ENCODE results near the gene RBM17.

RBM17 gene

GRCh38 chr10:6108631-6109443 is 20.0 kb downstream of the RBM17 start:
- no peaks in the 10 kb centered on the region for H3K9me3 Mint-ChIP-seq
- peaks cover 77% of the 10 kb centered on the region for H3K36me3 Mint-ChIP-seq (ENCODE audit: low read depth)
- peaks cover 10% of the 10 kb centered on the region for H3K4me1 Mint-ChIP-seq
- no peak overlapping the region for H3K27ac Mint-ChIP-seq
- no peaks in the 10 kb centered on the region for H3K27me3 Mint-ChIP-seq (ENCODE audit: low read depth)
- peak; percentile 73 to 77 (median 74) for TF ChIP-seq CTCF (IDR thresholded peaks at IDR 0.05; ENCODE audit: unreplicated experiment in 3 of 3)
- no peak overlapping the region for H3K4me3 Mint-ChIP-seq

- peaks cover 77% of the 10 kb centered on the region for H3K36me3 Mint-ChIP-seq (ENCODE audit: low read depth)
- TF ChIP-seq CTCF (IDR thresholded peaks at IDR 0.05; ENCODE audit: unreplicated experiment in 3 of 3): no peak
- H3K4me1 Mint-ChIP-seq: peaks cover 13% of the 10 kb centered on the region
- no peaks in the 10 kb centered on the region for H3K9me3 Mint-ChIP-seq
- no peak overlapping the region for H3K4me3 Mint-ChIP-seq
- H3K27ac Mint-ChIP-seq: no peak overlapping the region
- no peaks in the 10 kb centered on the region for H3K27me3 Mint-ChIP-seq (ENCODE audit: low read depth)
Measured at GRCh38 chr10:6109444-6109775, 20.6 kb downstream of the RBM17 start.

GRCh38 chr10:6110136-6110535 is 21.3 kb downstream of the RBM17 start:
- H3K9me3 Mint-ChIP-seq: no peaks in the 10 kb centered on the region
- no peak overlapping the region for H3K27ac Mint-ChIP-seq
- H3K4me1 Mint-ChIP-seq: peaks cover 17% of the 10 kb centered on the region
- no peaks in the 10 kb centered on the region for H3K27me3 Mint-ChIP-seq (ENCODE audit: low read depth)
- H3K4me3 Mint-ChIP-seq: no peak overlapping the region
- H3K36me3 Mint-ChIP-seq (ENCODE audit: low read depth): peaks cover 80% of the 10 kb centered on the region
- no peak for TF ChIP-seq CTCF (IDR thresholded peaks at IDR 0.05; ENCODE audit: unreplicated experiment in 3 of 3)

- Mint-ChIP-seq H3K27me3 (ENCODE audit: low read depth) (no peaks in the 10 kb centered on the region), H3K4me3 (no peak overlapping the region), H3K4me1 (peaks cover 22% of the 10 kb centered on the region), H3K27ac (no peak overlapping the region), H3K36me3 (ENCODE audit: low read depth) (peaks cover 82% of the 10 kb centered on the region), H3K9me3 (no peaks in the 10 kb centered on the region)
- TF ChIP-seq CTCF (IDR thresholded peaks at IDR 0.05; ENCODE audit: unreplicated experiment in 3 of 3): no peak
Measured at GRCh38 chr10:6112893-6113292, 24.1 kb downstream of the RBM17 start.

- Mint-ChIP-seq H3K9me3 (no peaks in the 10 kb centered on the region), H3K27me3 (ENCODE audit: low read depth) (no peaks in the 10 kb centered on the region), H3K36me3 (ENCODE audit: low read depth) (peaks cover 69% of the 10 kb centered on the region), H3K4me3 (no peak overlapping the region), H3K27ac (no peak overlapping the region), H3K4me1 (peaks cover 19% of the 10 kb centered on the region)
- no peak for TF ChIP-seq CTCF (IDR thresholded peaks at IDR 0.05; ENCODE audit: unreplicated experiment in 3 of 3)
Measured at GRCh38 chr10:6114299-6114698, 25.5 kb downstream of the RBM17 start.

- Mint-ChIP-seq H3K27me3 (ENCODE audit: low read depth) (no peaks in the 10 kb centered on the region), H3K36me3 (ENCODE audit: low read depth) (peaks cover 63% of the 10 kb centered on the region), H3K4me3 (no peak overlapping the region), H3K27ac (no peak overlapping the region), H3K4me1 (peaks cover 24% of the 10 kb centered on the region), H3K9me3 (no peaks in the 10 kb centered on the region)
- TF ChIP-seq CTCF (IDR thresholded peaks at IDR 0.05; ENCODE audit: unreplicated experiment in 3 of 3): no peak
Measured at GRCh38 chr10:6114805-6115341, 26.0 kb downstream of the RBM17 start.
